Retina (tissue), 1 donor: ENCODE measurements around the gene FLG2.
"Not testable (repeated sequence)": the region's sequence is repeated elsewhere in the genome, so short reads cannot be mapped to it uniquely, and the experiment has no call there.

Experiments
- DNase-seq: peaks from one replicate; pipeline ENCODE4 v3.0.0-alpha.2; 2016

FLG2 gene

DNA sequence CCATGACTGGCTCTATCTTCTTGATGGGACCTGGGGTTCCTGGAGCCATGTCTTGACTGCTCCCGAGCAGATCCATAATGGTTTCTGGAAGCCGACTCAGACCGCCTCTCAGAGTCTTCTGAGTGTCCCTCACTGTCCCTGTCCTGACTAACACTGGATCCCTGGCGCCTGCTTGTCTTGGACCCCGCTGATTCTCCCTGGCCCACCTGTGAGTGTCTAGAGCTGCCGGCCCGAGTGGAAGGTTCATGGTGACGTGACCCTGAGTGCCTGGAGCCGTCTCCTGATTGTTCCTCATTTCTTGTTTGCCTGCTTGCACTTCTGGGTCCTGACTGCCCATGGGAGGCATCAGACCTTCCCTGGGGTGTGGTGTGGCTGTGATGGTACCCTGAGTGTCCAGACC lies 49.9 kb downstream of the FLG2 start:
- DNase-seq = no peak

DNA sequence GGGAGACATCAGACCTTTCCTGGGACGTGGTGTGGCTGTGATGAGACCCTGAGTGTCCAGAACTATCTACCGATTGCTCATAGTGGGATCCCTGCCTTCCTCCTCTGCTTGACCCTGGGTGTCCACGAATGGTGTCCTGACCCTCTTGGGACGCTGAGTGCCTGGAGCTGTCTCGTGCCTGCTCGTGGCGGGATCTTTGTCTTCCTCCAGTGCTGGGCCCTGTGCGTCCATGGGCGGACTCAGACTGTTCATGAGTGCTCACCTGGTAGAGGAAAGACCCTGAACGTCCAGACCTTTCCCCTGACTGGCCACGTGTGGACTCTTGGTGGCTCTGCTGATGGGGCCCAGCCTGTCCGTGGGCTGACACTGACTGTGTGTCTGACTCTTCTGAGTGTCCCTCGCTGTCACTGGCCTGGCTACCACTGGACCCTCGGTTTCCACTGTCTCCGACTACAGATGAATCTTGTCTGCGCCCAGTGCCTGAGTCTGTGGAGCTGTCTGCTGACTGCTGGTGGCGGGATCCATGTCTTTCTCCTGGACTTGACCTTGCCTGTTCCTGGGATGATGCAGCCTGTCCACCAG lies 50.4 kb downstream of the FLG2 start:
- DNase-seq = not testable (repeated sequence)

DNA sequence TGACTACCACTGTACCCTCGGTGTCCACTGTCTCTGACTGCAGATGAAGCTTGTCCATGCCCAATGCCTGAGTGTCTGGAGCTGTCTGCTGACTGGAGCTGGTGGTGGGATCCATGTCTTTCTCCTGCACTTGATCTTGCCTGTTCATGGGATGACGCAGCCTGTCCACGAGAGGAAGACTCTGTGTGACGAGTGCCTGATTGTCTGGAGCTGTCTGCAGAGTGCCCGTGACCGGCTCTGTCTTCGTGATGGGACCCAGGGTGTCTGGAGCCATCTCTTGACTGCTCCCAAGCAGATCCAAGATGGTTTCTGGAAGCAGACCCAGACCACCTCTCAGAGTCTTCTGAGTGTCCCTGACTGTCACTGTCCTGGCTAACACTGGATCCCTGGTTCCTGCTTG lies 51.0 kb downstream of the FLG2 start:
- DNase-seq = not testable (repeated sequence)

DNA sequence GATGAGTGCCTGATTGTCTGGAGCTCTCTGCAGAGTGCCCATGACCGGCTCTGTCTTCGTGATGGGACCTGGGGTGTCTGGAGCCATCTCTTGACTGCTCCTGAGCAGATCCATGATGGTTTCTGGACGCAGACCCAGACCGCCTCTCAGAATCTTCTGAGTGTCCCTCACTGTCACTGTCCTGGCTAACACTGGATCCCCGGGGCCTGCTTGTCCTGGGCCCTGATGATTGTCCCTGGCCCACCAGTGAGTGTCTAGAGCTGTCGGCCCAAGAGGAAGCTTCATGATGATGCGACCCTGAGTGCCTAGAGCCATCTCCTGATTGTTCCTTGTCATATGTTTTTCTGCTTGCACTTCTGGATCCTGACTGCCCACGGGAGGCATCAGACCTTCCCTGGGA lies 51.8 kb downstream of the FLG2 start:
- not testable (repeated sequence) for DNase-seq

DNA sequence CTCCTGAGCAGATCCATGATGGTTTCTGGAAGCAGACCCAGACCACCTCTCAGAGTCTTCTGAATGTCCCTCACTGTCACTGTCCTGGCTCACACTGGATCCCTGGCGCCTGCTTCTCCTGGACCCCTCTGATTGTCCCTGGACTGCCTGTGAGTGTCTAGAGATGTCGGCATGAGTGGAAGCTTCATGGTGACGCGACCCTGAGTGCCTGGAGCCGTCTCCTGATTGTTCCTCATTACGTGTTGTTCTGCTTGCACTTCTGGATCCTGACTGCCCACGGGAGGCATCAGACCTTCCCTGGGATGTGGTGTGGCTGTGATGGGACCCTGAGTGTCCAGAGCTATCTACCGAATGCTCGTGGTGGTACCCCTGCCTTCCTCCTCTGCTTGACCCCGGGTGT lies 53.7 kb downstream of the FLG2 start:
- not testable (repeated sequence) for DNase-seq

DNA sequence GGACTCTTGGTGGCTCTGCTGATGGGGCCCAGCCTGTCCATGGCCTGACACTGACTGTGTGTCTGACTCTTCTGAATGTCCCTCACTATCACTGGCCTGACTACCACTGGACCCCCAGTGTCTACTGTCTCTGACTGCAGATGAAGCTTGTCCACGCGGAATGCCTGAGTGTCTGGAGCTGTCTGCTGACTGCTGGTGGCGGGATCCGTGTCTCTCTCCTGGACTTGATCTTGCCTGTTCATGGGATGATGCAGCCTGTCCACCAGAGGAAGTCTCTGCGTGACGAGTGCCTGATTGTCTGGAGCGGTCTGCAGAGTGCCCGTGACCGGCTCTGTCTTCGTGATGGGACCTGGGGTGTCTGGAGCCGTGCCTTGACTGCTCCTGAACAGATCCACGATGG lies 55.0 kb downstream of the FLG2 start:
- not testable (repeated sequence) for DNase-seq

DNA sequence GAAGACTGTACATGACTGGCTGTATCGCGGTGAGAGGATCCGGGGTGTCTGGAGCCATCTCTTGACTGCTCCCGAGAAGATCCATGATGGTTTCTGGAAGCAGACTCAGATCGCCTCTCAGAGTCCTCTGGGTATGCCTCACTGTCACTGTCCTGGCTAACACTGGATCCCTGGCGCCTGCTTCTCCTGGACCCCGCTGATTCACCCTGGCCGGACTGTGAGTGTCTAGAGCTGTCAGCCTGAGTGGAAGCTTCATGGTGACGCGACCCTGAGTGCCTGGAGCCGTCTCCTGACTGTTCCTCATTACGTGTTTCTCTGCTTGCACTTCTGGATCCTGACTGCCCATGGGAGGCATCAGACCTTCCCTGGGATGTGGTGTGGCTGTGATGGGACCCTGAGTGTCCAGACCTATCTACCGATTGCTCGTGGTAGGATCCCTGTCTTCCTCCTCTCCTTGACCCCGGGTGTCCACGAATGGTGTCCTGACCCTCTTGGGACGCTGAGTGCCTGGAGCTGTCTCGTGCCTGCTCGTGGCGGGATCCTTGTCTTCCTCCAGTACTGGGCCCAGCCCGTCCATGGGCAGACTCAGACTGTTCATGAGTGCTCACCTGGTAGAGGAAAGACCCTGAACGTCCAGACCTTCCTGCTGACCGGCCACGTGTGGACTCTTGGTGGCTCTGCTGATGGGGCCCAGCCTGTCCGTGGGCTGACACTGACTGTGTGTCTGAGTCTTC lies 56.5 kb downstream of the FLG2 start:
- not testable (repeated sequence) for DNase-seq
